ENCODE data around the gene TROAP. TPM values are rescaled to one million over a fixed set of nuclear protein-coding genes. Genes with fewer than 3 reads are reported as not detected.
"Not testable (repeated sequence)": the region's sequence is repeated elsewhere in the genome, so short reads cannot be mapped to it uniquely, and the experiment has no call there.

Gene TROAP
- total and polyA plus RNA-seq, 2 donors (not counting 1 experiment from before 2014, with no cell fraction given) = 0.88 to 1.0 TPM

DNA sequence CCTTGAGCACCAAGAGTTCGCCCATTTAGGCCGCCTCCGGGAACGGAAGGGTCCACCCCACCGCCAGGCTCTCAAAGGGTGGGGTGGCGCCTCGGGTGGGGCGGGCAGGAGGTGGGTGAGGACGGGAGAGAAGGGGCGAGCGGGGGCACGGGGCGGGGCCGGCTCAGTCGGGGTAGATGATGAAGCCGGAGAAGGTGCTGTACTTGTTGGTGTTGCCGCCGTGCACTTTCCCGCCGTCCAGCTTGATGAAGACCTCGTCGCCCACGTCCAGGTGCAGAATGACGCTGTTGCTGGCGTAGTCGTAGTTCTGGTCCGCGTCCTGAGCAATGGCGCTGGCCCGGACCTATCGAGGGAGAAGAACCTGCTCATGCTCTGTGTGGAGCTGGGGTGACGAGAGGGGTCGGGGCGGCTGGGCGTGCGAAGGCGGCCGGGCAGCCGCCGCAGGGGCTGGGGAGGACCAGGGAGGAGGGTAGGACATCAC, 9.9 kb downstream of the TROAP start:
- peaks cover 31% of the 10 kb centered on the region for H3K4me1 Mint-ChIP-seq
- ChIA-PET POLR2A (interaction anchor here (0.7 kb wide), 2 partner anchors 9 to 38 kb away, joined by 3 read pairs; partner anchors contain the start of gene PRPH), CTCF (interaction anchor here (1.0 to 8.5 kb wide), 6 partner anchors 9 to 180 kb away, joined by 3 to 95 read pairs (median 28); partner anchors contain the start of genes DNAJC22 and PRPH)
- intact Hi-C loops (cut with micrococcal nuclease) = no loop called here
- peaks cover 51% of the 10 kb centered on the region for H3K27me3 Mint-ChIP-seq
- no peak overlapping the region for H3K9ac ChIP-seq (ENCODE audit: low read length)
- H3K27me3 ChIP-seq (replicated peaks in 1 of 4; ENCODE audit: control extremely low read depth in 1 of 4, control insufficient read depth in 3 of 4, insufficient read depth in 4 of 4, low read length in 3 of 4) = peaks cover 0 to 63% (median 42%) of the 10 kb centered on the region in 4 experiments
- peak overlapping the region; percentile 69 for H3K4me2 ChIP-seq (replicated peaks; ENCODE audit: low read depth, low read length, poor library complexity, severe bottlenecking)
- H3K79me2 ChIP-seq (ENCODE audit: control insufficient read depth, insufficient read depth, low read length) = no peaks in the 10 kb centered on the region
- peak overlapping the region; percentile 56 for H2AFZ ChIP-seq (ENCODE audit: insufficient read depth, low read depth, low read length, poor library complexity, severe bottlenecking)
- peaks cover 32 to 36% of the 10 kb centered on the region in 2 donors for H3K4me1 ChIP-seq (ENCODE audit: control insufficient read depth in 2 of 2, insufficient read depth in 2 of 2, low read length in 2 of 2)
- H3K9me3 Mint-ChIP-seq (ENCODE audit: insufficient read depth) = no peaks in the 10 kb centered on the region
- H3K9me3 ChIP-seq (ENCODE audit: control extremely low read depth in 1 of 3, control insufficient read depth in 2 of 3, insufficient read depth in 1 of 3, low read length in 2 of 3) = peaks cover 0 to 25% (median 0%) of the 10 kb centered on the region in 3 donors
- peak; percentile 42 for DNase-seq
- H3K27ac Mint-ChIP-seq = no peak overlapping the region
- WGBS (ENCODE audit: insufficient coverage) = 25% methylated on average over 40 of the region's 40 CpGs
- no peak for ATAC-seq (ENCODE audit: low read depth)
- no peaks in the 10 kb centered on the region for H3K36me3 ChIP-seq (replicated peaks in 1 of 2; ENCODE audit: control extremely low read depth in 1 of 2, control insufficient read depth in 1 of 2, extremely low read depth in 1 of 2, insufficient read depth in 2 of 2, low read length in 1 of 2)
- no peaks in the 10 kb centered on the region for H4K20me1 ChIP-seq (ENCODE audit: control insufficient read depth, insufficient read depth, low read length, poor library complexity, severe bottlenecking)
- peak overlapping the region; percentile 83 for H3K4me3 Mint-ChIP-seq
- H3K4me3 ChIP-seq (ENCODE audit: control extremely low read depth in 1 of 5, extremely low read depth in 1 of 5, insufficient read depth in 1 of 5, low read depth in 2 of 5, low read length in 4 of 5) = peak overlapping the region in 1 of 5 experiments; percentile 11
- no peak for TF ChIP-seq EZH2 (IDR thresholded peaks at IDR 0.05; ENCODE audit: borderline replicate concordance, insufficient read depth, low read depth, low read length, poor library complexity, severe bottlenecking)
- TF ChIP-seq, protein P1, sequence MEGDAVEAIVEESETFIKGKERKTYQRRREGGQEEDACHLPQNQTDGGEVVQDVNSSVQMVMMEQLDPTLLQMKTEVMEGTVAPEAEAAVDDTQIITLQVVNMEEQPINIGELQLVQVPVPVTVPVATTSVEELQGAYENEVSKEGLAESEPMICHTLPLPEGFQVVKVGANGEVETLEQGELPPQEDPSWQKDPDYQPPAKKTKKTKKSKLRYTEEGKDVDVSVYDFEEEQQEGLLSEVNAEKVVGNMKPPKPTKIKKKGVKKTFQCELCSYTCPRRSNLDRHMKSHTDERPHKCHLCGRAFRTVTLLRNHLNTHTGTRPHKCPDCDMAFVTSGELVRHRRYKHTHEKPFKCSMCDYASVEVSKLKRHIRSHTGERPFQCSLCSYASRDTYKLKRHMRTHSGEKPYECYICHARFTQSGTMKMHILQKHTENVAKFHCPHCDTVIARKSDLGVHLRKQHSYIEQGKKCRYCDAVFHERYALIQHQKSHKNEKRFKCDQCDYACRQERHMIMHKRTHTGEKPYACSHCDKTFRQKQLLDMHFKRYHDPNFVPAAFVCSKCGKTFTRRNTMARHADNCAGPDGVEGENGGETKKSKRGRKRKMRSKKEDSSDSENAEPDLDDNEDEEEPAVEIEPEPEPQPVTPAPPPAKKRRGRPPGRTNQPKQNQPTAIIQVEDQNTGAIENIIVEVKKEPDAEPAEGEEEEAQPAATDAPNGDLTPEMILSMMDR (IDR thresholded peaks at IDR 0.05) = no peak
- H3K27ac ChIP-seq (ENCODE audit: low read length in 2 of 2) = no peak overlapping the region

DNA sequence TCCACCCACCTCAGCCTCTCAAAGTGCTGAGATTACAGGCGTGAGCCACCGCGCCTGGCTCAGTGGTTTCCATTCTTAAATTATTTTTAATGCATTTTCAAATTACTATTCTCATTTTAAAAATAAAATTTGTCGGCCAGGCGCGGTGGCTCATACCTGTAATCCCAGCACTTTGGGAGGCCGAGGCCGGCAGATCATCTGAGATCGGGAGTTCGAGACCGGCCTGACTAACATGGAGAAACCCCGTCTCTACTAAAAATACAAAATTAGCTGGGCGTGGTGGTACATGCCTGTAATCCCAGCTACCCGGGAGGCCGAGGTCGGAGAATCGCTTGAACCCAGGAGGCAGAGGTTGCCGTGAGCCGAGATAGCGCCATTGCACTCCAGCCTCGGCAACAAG, 10.7 kb downstream of the TROAP start:
- H3K27ac ChIP-seq (ENCODE audit: low read length in 2 of 2); H3K9ac ChIP-seq (ENCODE audit: low read length); H3K4me3 ChIP-seq (ENCODE audit: control extremely low read depth in 1 of 5, extremely low read depth in 1 of 5, insufficient read depth in 1 of 5, low read depth in 2 of 5, low read length in 4 of 5); H3K27ac Mint-ChIP-seq; H3K79me2 ChIP-seq (ENCODE audit: control insufficient read depth, insufficient read depth, low read length); H3K4me2 ChIP-seq (replicated peaks; ENCODE audit: low read depth, low read length, poor library complexity, severe bottlenecking); H3K4me3 Mint-ChIP-seq; H2AFZ ChIP-seq (ENCODE audit: insufficient read depth, low read depth, low read length, poor library complexity, severe bottlenecking); H3K36me3 ChIP-seq (replicated peaks in 1 of 2; ENCODE audit: control extremely low read depth in 1 of 2, control insufficient read depth in 1 of 2, extremely low read depth in 1 of 2, insufficient read depth in 2 of 2, low read length in 1 of 2); H4K20me1 ChIP-seq (ENCODE audit: control insufficient read depth, insufficient read depth, low read length, poor library complexity, severe bottlenecking); ATAC-seq (ENCODE audit: low read depth); H3K9me3 Mint-ChIP-seq (ENCODE audit: insufficient read depth); intact Hi-C loops (cut with micrococcal nuclease); DNase-seq: not testable (repeated sequence)
- Histone ChIP-seq H3K4me1 (ENCODE audit: control insufficient read depth in 2 of 2, insufficient read depth in 2 of 2, low read length in 2 of 2) (peaks cover 36 to 39% of the 10 kb centered on the region in 2 donors), H3K27me3 (replicated peaks in 1 of 4; ENCODE audit: control extremely low read depth in 1 of 4, control insufficient read depth in 3 of 4, insufficient read depth in 4 of 4, low read length in 3 of 4) (peaks cover 0 to 70% (median 46%) of the 10 kb centered on the region in 4 experiments), H3K9me3 (ENCODE audit: control extremely low read depth in 1 of 3, control insufficient read depth in 2 of 3, insufficient read depth in 1 of 3, low read length in 2 of 3) (peaks cover 0 to 25% (median 0%) of the 10 kb centered on the region in 3 donors)
- peaks cover 35% of the 10 kb centered on the region for H3K4me1 Mint-ChIP-seq
- 52% methylated on average over 13 of the region's 21 CpGs for WGBS (ENCODE audit: insufficient coverage)
- ChIA-PET POLR2A (interaction anchor here (0.7 kb wide), 1 partner anchor 8 kb away, joined by 3 read pairs; no protein-coding TSS in a partner anchor), CTCF (interaction anchor here (0.6 to 8.5 kb wide), 6 partner anchors 9 to 337 kb away, joined by 3 to 95 read pairs (median 10); partner anchors contain the start of genes DNAJC22 and PRPH)
- H3K27me3 Mint-ChIP-seq = peaks cover 59% of the 10 kb centered on the region
